DND-41 (cell line): ENCODE measurements around the gene CCNB3.
"Not testable (repeated sequence)": the region's sequence is repeated elsewhere in the genome, so short reads cannot be mapped to it uniquely, and the experiment has no call there.

Experiments used
- ATAC-seq: fragments of 200-7000 bp; cut with Tn5 transposase; 3 replicates; pipeline ENCODE4 v1.9.1; 2021; ENCODE audit warnings: low read depth; ENCODE audit not compliant: insufficient read depth
- DNase-seq: peaks from one replicate; pipeline ENCODE4 v3.0.0-alpha.2; 2020
- H2AFZ ChIP-seq: 2 replicates; pipeline ENCODE4 v1.6.0; 2012; ENCODE audit warnings: low read depth, low read length
- H3K27ac ChIP-seq: 2 replicates; pipeline ENCODE4 v1.5.1; 2012; ENCODE audit warnings: low read length, inconsistent platforms
- H3K27me3 ChIP-seq: fragments of 200-600 bp; sonication (generic); 2 replicates; pipeline ENCODE4 v1.6.0; 2012; ENCODE audit warnings: low read length, mild to moderate bottlenecking, inconsistent platforms; ENCODE audit not compliant: insufficient read depth, poor library complexity
- H3K36me3 ChIP-seq: 2 replicates; pipeline ENCODE4 v1.5.1; 2012; ENCODE audit warnings: low read length, inconsistent platforms; ENCODE audit not compliant: insufficient read depth
- H3K4me1 ChIP-seq: 2 replicates; pipeline ENCODE4 v1.5.1; 2012; ENCODE audit warnings: mild to moderate bottlenecking, low read length; ENCODE audit not compliant: insufficient read depth
- H3K4me2 ChIP-seq: 2 replicates; pipeline ENCODE4 v1.6.0; 2012; ENCODE audit warnings: mild to moderate bottlenecking, moderate library complexity, low read length, inconsistent platforms; ENCODE audit not compliant: insufficient read depth
- H3K4me3 ChIP-seq, 2 experiments: fragments of 200-600 bp in 1 of 2; shearing (Covaris generic) in 1 of 2; 2 replicates each; pipeline ENCODE4 v1.5.1; 2012 to 2016; ENCODE audit warnings: inconsistent platforms in 2 of 2, low read length in 2 of 2, mild to moderate bottlenecking in 2 of 2, low read depth in 1 of 2, moderate library complexity in 1 of 2
- H3K79me2 ChIP-seq: 2 replicates; pipeline ENCODE4 v1.6.0; 2012; ENCODE audit warnings: low read length, inconsistent platforms; ENCODE audit not compliant: insufficient read depth
- H3K9ac ChIP-seq: 2 replicates; pipeline ENCODE4 v1.6.0; 2012; ENCODE audit warnings: low read depth, mild to moderate bottlenecking, inconsistent platforms, low read length, moderate library complexity
- H3K9me3 ChIP-seq: 2 replicates; pipeline ENCODE4 v1.5.1; 2012; ENCODE audit warnings: low read length, moderate library complexity, mild to moderate bottlenecking, inconsistent platforms; ENCODE audit not compliant: insufficient read depth, severe bottlenecking
- H4K20me1 ChIP-seq: 2 replicates; pipeline ENCODE4 v1.6.0; 2012; ENCODE audit warnings: low read length; ENCODE audit not compliant: insufficient read depth
- EZH2 ChIP-seq: IDR thresholded peaks from 3 replicates; pipeline ENCODE4 v1.6.1; 2012; ENCODE audit warnings: borderline replicate concordance, low read depth, mild to moderate bottlenecking, moderate library complexity, low read length, inconsistent platforms; ENCODE audit not compliant: severe bottlenecking
- TF ChIP-seq, protein P1 (sequence below): IDR thresholded peaks from 2 replicates; pipeline ENCODE4 v1.5.1; 2012; ENCODE audit warnings: borderline replicate concordance, low read length, moderate library complexity, mild to moderate bottlenecking; ENCODE audit not compliant: poor library complexity, severe bottlenecking; ENCODE audit errors: extremely low read depth

CCNB3 gene

DNA sequence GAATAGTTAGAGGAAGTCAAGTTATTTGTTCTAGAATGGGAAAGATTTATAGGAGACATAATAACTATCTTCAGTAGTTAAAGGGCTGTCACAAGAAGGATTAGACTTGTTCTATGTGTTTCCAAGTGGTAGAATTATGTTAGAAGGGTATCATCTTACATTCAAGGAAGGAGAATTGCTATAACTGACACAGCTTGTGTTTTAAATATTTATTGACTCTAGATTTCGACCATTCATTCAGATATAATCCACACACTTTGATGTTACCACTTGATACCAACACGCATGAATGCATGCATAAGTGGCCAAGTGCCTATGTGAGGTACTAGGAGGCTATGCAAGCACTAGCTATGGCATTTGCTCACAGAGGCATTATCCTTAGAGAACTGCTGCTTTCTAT, 122.7 kb downstream of the CCNB3 start:
- H3K9ac ChIP-seq: no peak overlapping the region
- no peaks in the 10 kb centered on the region for H3K4me1 ChIP-seq
- H3K27ac ChIP-seq: no peak overlapping the region
- H3K4me2 ChIP-seq: no peak overlapping the region
- no peak overlapping the region for H3K4me3 ChIP-seq
- ATAC-seq: no peak
- H3K36me3 ChIP-seq: no peaks in the 10 kb centered on the region
- no peak overlapping the region for H2AFZ ChIP-seq
- no peak for DNase-seq
- TF ChIP-seq EZH2: no peak
- TF ChIP-seq, protein P1, sequence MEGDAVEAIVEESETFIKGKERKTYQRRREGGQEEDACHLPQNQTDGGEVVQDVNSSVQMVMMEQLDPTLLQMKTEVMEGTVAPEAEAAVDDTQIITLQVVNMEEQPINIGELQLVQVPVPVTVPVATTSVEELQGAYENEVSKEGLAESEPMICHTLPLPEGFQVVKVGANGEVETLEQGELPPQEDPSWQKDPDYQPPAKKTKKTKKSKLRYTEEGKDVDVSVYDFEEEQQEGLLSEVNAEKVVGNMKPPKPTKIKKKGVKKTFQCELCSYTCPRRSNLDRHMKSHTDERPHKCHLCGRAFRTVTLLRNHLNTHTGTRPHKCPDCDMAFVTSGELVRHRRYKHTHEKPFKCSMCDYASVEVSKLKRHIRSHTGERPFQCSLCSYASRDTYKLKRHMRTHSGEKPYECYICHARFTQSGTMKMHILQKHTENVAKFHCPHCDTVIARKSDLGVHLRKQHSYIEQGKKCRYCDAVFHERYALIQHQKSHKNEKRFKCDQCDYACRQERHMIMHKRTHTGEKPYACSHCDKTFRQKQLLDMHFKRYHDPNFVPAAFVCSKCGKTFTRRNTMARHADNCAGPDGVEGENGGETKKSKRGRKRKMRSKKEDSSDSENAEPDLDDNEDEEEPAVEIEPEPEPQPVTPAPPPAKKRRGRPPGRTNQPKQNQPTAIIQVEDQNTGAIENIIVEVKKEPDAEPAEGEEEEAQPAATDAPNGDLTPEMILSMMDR: no peak
- H3K9me3 ChIP-seq: no peaks in the 10 kb centered on the region
- H3K79me2 ChIP-seq: no peaks in the 10 kb centered on the region
- no peaks in the 10 kb centered on the region for H3K27me3 ChIP-seq
- H4K20me1 ChIP-seq: no peaks in the 10 kb centered on the region

DNA sequence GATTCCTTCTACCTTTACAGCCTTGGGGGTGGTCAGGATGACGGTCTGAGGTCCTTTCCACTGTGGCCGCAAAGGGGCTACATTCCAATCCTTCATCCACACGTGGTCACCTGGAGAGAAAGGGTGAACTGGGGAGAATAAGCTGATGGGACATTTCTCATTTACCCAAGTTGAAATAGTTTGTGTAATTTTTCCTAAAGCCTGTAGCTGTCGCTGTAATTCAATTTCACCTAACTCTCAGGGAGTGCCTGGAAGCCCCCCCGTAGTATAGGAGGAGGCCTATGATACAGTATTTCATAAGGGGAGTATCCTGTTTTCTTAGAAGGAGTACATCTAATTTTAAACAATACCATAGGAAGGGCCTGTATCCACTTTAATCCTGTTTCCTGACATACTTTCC, 128.1 kb downstream of the CCNB3 start:
- ATAC-seq, H3K4me1 ChIP-seq, H4K20me1 ChIP-seq, H2AFZ ChIP-seq, H3K27me3 ChIP-seq, DNase-seq, H3K27ac ChIP-seq, H3K79me2 ChIP-seq, H3K9ac ChIP-seq, H3K4me2 ChIP-seq, H3K4me3 ChIP-seq, H3K36me3 ChIP-seq, H3K9me3 ChIP-seq: not testable (repeated sequence)

DNA sequence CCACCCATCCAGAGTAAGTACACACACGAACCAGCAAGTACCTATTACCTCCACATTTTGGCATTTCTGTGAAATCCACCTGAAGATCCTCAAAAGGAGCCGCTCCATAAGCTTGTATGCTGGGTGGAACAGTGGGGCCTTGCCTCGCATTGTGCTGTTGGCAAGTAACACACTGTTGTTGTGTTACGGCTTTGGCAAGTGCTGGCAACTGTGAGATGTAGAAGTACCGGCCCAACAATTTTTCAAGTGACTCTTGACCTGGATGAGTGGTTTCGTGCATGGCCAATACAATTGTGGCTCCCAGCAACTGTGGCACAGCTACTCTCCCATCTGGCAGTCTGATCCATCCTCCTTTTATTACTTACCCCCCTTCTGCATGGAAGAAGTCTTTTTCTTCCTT, 128.7 kb downstream of the CCNB3 start:
- Histone ChIP-seq H3K9ac (no peak overlapping the region), H4K20me1 (no peaks in the 10 kb centered on the region), H3K27ac (no peak overlapping the region), H3K27me3 (no peaks in the 10 kb centered on the region), H3K79me2 (no peaks in the 10 kb centered on the region), H3K9me3 (no peaks in the 10 kb centered on the region), H3K36me3 (no peaks in the 10 kb centered on the region), H3K4me1 (no peaks in the 10 kb centered on the region), H3K4me3 (no peak overlapping the region), H2AFZ (no peak overlapping the region), H3K4me2 (no peak overlapping the region)
- DNase-seq: no peak
- TF ChIP-seq, protein P1: no peak
- no peak for TF ChIP-seq EZH2
- no peak for ATAC-seq

DNA sequence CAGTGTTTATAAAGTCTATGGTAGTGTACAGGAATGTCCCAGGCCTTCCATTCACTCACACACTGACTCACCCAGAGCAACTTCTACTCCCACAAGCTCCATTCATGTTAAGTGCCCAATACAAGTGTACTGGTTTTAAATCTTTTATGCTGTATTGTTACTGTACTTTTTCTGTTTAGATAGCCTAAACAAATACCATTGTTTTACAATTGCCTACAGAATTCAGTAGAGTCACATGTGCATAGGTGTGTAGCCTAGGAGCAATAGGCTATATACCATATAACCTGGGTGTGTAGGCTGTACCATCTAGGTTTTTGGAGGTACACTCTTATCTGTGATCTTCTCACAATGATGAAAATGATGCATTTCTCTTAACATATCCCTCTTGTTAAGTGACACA, 139.4 kb downstream of the CCNB3 start:
- TF ChIP-seq, protein P1: no peak
- TF ChIP-seq EZH2: no peak
- Histone ChIP-seq H3K27ac (no peak overlapping the region), H3K27me3 (no peaks in the 10 kb centered on the region), H4K20me1 (no peaks in the 10 kb centered on the region), H3K4me2 (no peak overlapping the region), H3K4me3 (no peak overlapping the region), H2AFZ (no peak overlapping the region), H3K9me3 (no peaks in the 10 kb centered on the region), H3K4me1 (no peaks in the 10 kb centered on the region), H3K79me2 (no peaks in the 10 kb centered on the region), H3K36me3 (no peaks in the 10 kb centered on the region), H3K9ac (no peak overlapping the region)
- ATAC-seq (no peak), DNase-seq (no peak)
